ENCODE results near the gene ST6GALNAC6.

Gene ST6GALNAC6

DNA sequence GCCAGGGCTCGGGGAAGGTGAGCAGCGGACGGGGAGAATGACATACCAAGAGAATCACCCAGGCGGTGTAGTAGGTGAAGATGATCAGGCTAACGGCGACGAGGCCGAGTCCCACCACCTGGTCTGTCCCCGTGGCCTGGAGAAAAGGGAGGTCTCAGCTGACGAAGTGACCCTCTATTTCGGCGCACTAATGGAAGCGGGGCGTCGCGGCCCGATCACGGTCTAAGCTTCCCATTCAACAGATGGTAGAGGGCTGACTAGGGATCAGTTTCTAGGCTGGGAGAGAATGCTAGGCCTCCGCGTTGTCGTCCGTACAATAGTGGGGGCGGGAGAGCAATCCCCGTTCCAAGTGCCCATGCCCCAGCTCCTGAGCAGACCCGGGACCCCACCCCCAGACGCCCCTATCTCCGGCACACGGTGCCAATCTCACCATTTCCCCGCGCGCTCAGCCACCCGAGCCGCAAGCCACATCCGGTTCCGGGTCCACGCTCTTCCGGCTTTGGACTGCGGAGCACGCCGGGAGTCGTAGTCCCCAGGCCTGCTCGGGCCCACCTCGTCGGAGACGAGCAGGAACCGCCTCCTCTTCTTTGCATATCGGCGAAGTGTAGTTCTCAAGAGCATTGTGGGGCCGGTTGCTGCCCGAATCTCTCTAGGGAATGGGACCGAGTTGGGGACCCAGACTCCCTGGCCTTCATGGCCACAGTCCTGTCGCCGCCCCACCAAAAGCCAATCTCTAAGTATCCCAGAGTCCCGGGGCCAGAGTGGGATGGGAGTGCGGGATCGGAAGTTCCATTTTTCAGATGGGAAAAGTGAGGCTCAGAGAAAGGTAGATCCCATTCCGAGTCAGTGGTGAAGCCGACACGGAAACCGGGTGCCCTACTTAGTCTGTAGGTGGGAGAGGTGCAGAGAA, 38.2 kb upstream of the ST6GALNAC6 start, which contains the start of gene DPM2:
TSS of gene DPM2 (minus strand) at position 467 of the 910 bp plus-strand sequence. CDS start at position 433, 34 bp downstream.
- TF ChIP-seq, protein P1, sequence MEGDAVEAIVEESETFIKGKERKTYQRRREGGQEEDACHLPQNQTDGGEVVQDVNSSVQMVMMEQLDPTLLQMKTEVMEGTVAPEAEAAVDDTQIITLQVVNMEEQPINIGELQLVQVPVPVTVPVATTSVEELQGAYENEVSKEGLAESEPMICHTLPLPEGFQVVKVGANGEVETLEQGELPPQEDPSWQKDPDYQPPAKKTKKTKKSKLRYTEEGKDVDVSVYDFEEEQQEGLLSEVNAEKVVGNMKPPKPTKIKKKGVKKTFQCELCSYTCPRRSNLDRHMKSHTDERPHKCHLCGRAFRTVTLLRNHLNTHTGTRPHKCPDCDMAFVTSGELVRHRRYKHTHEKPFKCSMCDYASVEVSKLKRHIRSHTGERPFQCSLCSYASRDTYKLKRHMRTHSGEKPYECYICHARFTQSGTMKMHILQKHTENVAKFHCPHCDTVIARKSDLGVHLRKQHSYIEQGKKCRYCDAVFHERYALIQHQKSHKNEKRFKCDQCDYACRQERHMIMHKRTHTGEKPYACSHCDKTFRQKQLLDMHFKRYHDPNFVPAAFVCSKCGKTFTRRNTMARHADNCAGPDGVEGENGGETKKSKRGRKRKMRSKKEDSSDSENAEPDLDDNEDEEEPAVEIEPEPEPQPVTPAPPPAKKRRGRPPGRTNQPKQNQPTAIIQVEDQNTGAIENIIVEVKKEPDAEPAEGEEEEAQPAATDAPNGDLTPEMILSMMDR (conservative IDR thresholded peaks at IDR 0.05), result no peak
- peak within 1 kb of the TSS; percentile 78 for H3K27ac ChIP-seq

DNA sequence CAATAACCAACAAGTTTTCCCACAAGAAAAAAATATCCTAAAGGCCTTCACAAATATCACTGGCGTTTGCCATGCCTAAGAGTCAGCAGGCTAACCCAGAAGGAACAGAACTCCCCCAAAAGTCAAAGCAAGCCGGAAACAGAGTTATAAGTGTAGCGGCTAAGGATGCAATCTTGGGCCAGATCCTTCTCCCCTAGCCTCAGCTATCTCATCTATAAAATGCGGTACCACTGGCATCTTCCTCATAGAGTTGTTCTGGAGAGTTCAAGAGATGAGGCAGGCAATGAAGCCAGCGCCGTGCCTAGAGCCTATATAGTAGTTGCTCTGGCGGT, 37.6 kb upstream of the ST6GALNAC6 start:
- TF ChIP-seq, protein P1 (conservative IDR thresholded peaks at IDR 0.05), result no peak
- peak overlapping the region; percentile 78 for H3K27ac ChIP-seq

DNA sequence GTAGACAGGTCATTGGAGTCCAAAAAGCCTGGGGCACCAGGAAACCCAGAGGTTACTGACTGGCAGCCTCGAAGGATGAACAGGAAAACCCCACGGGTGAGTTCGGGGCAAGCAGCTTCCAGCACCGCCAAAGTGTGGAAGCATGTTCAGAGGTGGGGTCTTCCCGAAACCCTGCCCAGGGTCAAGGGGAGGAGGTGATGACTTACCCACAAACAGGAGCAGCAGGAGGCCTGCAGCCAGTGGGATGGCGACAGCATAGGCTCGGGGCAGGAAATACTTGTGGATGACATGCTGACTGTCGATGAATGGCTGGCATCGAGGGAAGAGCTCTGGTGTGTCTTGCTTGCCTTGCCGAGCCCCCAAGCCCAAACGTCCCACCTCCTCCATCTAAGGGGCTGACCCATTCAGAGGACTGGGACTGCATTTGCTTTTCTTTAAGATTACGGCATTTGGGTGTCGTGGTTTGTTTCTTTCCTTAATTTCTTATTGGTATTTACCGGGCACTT, 37.0 kb upstream of the ST6GALNAC6 start:
- TF ChIP-seq, protein P1 (conservative IDR thresholded peaks at IDR 0.05), result no peak
- peak overlapping the region; percentile 78; the same call in 1 of the 2 replicates for H3K27ac ChIP-seq

DNA sequence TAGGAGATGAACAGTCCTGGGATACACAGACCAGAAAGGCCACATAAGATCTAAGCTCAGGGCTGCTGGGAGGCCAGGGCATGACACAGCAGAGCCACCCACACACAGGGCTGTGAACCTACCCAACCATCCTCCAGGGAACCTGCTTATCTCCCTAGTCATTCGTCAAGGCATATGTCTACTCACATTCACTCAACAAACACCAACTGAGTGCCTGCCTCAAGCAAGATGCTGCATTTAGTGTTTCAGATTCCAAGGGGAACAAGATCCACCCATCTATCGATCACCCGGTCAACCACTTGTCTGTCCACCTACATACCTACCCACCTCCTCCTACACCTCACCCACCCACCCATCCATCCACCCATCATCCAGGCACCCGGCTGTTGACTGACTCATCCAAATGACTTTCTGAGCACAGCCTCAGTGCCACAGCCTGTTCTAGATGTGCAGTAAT, 36.4 kb upstream of the ST6GALNAC6 start:
- TF ChIP-seq, protein P1 (conservative IDR thresholded peaks at IDR 0.05), result no peak
- no peak overlapping the region for H3K27ac ChIP-seq

DNA sequence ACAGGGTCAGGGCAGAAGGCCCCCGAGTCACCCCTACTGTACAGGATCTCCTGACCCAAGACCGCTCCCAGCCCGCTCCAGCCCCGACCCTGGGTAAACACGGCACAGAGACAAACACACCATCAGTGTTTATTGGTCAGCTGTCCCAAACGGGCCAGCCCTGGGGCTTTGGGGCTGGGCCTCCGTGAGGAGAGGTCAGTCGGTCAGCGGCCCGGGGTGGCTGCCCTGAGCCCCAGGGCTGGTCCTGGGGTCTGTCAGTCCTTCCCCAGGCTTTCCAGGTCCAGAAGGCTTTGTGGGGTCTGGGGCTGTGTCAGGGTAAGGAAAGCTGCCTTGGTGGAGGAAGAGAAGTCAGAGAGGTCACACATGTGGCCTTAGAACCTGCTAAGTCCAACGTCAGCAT, 35.6 kb upstream of the ST6GALNAC6 start:
- H3K27ac ChIP-seq, result no peak overlapping the region

DNA sequence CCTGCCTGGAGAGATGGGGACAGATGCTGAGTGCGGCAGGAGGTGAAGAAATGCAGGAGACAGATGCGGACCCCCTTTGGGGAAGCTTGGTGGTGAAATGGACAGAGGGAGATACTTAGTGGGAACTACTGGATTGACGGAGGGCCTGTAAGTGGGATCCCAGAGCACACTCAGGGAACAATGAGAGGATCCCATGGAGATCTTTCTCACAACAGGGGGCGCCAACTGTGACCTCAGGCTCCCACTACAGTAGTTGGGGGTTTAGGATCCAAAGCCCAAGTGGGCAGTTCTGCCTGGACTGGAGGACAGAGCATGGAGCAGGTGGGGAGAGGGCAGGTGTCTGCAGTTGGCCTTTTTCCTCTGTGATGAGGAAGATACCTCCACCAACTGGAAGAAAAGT, 34.8 kb upstream of the ST6GALNAC6 start:
- no peak overlapping the region for H3K27ac ChIP-seq
- TF ChIP-seq, protein P1 (conservative IDR thresholded peaks at IDR 0.05), result no peak

More for the DNA sequence above, 35.6 kb upstream of the ST6GALNAC6 start:
- TF ChIP-seq, protein P1 (conservative IDR thresholded peaks at IDR 0.05), result no peak

DNA sequence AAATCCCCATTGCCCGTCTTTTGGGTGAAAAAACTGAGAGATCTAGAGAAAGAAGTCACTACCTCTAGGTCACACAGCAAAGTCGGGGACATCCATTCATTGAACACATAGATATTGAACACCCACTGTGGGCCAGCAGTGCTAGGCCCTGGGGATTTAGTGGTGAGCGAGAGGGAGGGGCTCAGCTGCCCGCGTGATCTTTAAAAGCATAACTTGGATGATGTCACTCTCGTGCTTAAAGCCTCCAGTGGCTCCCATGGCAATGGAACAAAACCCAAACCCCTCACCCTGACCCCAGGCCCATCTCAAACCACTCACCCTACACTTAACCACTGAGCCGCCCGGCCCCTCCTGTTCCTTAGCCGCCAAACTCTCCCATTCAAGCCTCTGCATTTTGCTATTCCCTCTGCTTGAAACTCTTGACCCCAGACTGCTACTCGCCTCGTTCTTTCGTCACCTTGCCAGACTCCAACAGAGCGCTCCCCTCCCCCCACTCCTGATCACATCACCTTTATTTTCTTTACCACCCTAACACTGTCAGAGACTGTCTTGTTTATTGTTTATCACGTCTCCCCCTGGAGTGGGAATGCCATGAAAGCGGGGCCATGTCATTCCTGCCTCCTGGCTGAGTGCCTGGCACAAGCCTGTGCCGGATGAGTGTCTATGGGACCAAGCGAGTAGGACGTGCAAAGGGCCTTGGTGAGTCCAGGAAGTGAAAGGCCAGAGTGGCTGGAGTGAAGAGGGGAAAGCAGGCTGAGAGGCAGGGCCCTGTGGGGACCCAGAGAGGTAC, 31.9 kb upstream of the ST6GALNAC6 start:
- TF ChIP-seq, protein P1 (conservative IDR thresholded peaks at IDR 0.05), result no peak
- H3K27ac ChIP-seq, result peak overlapping the region; percentile 50

Measured in VCaP (cell line).